GM21619 (cell line): ENCODE measurements around the gene EIF4G1.

ENCODE experiments used
- ATAC-seq: cut with Tn5 transposase; IDR thresholded peaks from one replicate; pipeline ENCODE4 v1.9.1; 2021; ENCODE audit not compliant: unreplicated experiment

The EIF4G1 gene

DNA sequence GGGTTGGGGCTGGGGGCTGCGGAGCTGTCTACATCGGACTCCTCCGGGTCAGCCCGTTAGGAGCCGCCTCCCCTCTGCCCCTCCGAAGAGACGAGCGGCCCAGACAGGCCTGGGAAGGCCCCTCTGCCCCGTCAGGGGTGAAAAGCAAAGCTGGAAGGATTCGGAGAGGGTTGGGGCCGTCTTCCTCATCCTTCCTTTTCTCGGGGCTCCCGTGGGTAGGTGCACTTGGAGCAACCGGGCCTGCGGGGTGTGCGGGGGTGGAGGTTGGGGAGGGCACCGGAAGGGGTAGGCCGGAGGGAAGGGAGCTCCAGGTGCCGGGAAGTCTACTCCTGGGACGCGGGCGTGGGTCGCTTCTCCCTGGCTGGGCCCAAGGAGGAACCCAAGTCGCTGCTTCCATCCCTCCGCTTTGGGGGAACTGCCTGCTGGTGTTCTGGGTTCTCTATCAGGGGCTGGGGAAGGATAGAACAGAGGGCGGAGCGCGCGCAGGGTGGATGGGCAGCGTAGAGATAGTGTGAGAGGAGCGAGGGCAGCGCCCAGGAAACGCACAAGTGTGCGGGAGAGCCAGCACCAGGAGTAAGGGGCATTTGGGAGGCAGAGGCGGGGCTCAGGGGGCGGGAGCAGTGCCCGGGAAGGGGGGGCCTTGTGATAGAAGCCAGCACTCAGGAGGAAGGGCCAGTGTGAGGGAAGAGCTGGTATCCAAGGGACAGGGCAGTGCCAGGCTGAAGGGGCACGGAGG, 47.7 kb downstream of the EIF4G1 start:
- ATAC-seq, result peak; percentile 4

DNA sequence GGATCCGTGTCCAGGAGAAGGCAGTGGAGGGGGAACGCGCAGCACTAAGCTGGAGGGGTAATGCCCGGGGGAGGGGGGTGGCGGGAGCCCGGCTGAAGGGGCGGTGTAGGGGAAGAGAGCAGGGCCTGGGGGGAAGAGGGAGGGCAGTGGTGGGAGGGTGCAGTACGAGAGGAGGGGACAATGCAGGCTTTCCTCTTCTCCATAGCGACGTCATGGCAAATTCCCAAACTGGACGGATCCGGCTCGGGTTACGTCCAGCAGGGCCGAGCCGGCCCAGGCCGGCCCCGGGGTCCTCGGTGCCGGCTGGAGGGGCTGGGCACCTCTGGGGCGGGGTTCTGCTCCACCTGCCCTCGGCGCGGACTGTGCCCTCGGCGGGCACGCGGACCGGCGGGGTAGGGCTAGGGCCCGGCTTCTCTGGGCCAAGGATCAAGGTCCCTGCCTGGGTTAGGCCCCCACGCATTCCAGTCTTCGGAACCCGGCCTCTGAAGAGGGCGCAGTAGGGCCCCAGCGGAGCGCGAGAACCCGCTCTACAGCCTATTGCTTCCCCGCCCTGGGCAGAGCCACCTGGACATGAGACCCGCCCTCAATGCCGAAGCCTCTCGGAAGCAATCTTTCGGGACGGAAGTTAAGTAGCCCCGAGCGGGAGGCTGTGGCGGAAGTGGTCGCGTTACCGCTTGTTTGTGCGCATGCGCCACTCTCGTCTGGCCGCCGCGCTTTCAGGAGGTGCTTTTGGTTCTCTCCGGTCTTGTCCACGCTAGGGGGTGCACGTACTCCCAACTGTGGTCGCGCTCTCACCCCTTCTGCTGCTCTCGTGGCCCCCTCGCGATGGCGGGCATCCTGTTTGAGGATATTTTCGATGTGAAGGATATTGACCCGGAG, 48.5 kb downstream of the EIF4G1 start:
- ATAC-seq, result peak; percentile 79

DNA sequence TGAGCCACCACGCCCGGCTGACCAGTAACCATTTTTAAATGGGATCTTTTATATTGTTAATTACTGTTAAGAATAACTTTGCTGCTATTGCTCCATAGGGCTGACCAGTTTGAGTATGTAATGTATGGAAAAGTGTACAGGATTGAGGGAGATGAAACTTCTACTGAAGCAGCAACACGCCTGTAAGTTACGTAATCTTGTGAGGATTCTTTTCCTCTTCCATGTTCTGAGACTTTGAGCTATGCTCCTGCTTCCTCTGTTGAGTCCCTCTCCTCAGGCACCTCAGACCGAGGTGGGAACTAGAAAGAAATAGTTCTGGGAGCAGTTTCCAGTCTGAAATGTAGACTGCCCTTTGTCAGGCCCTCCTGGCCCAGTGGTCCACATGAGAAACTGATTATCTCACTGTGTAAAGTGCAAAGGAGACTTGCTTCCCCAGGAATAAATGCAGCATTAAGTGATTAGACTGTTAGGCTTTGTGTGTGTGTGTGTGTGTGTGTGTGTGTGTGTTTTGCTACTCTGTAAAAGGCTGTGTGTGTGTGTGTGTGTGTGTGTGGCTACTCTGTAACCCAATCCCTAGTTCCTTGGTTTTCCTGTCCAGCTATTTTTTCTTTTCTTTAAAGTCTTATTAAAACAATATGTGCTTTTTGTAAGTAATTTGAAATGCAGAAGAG, 52.3 kb downstream of the EIF4G1 start:
- no peak for ATAC-seq

DNA sequence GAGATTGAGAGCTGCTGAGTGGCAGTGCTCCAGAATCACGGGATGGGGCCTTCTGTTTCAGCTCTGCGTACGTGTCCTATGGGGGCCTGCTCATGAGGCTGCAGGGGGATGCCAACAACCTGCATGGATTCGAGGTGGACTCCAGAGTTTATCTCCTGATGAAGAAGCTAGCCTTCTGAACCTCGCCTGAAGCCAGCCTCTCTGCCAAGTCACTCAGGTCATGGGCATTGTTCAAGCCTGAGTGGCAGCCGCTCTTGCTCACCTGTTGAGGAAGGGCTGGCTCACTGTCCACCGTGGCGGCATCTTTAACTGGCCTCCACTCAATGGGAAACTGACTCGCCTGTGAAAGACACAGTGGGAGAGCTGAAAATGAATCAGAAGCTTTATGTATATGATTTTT, 53.7 kb downstream of the EIF4G1 start:
- ATAC-seq, result no peak

- no peak for ATAC-seq
These were observed 54.3 kb downstream of the EIF4G1 start for GRCh38 chr3:184368586-184369183.

- peak; percentile 66 for ATAC-seq
These were observed 57.2 kb downstream of the EIF4G1 start for GRCh38 chr3:184371570-184372018.

- no peak for ATAC-seq
These were observed 58.0 kb downstream of the EIF4G1 start for GRCh38 chr3:184372296-184372821.

DNA sequence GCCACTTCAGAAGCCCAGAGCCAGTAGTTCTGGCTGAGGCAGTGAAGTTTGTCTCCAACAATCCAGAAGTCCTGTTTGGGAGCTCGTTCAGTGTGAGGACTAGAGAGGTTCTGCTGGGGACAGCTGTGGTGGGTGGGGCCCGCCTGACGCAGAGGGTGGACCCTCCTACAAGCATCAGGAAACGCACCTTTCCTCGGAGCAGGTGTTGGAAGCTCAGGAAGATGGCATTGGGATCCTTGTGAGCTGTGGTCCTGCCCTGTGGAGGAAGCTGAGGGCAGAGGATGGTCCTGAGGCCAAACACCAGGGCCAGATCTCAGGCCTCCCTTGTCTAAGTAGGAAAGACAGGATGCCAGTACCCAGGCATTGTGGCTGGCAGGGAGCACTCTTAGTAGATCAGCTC, 58.5 kb downstream of the EIF4G1 start:
- no peak for ATAC-seq

- no peak for ATAC-seq
These were observed 59.0 kb downstream of the EIF4G1 start for GRCh38 chr3:184373422-184373821.

- ATAC-seq, result no peak
These were observed 61.5 kb downstream of the EIF4G1 start for GRCh38 chr3:184375747-184376461.

DNA sequence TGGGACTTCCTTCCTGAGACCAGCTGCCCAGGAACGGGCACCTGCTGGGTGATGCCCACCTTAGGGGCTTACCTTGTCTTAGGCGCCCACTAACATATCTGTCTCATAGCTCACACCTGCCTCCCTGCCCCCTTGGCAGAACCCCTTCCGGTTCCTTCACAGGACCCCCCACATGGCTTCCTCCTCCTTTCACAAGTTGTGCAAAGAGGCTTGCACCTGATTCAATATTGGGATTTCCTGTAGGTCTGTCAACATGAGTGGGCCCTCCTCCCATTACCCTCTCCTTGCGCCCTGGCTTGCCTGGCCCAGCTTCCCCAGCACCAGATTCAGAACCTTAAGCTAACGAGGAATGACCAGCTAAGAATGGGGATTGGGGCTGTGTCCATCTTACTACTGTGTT, 63.0 kb downstream of the EIF4G1 start:
- ATAC-seq, result no peak

DNA sequence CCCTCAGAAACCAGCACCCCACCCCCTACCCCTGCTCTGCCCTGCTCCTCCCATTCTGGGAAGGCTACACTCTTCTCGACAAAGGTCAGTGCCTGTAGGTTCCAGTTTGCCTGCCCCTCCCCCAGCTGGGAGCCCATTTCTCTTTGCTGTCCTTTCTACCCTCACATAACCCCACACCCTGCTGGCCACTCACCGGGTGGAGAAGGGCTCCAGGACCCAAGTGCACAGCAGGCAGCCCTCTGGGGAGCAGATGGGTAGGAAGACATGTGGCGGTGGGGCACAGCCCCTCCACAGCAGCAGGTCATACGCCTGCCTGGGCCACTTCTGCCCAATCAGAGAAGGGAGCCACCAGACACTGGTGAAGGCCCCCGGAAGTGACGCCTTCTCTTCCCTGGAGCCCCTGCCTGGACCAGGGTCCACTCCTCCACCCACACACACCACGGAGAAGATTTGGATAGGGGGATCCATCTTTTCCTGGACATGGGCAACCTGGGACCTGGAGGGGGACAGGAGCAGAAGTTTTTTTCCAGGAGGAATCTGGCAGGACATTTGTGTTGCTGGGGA, 63.6 kb downstream of the EIF4G1 start, which contains the start of gene THPO:
TSS of gene THPO (minus strand) at position 326 of the 564 bp plus-strand sequence. CDS start 1,948 bp downstream, outside the sequence.
- no peak for ATAC-seq

- no peak for ATAC-seq
These were observed 64.4 kb downstream of the EIF4G1 start for GRCh38 chr3:184378651-184379357.

- no peak for ATAC-seq
These were observed 65.2 kb downstream of the EIF4G1 start, which contains the start of gene CHRD for GRCh38 chr3:184379358-184380184. Gene CHRD (plus strand): TSS chr3:184380054. CDS start chr3:184380319, 265 bp downstream.

DNA sequence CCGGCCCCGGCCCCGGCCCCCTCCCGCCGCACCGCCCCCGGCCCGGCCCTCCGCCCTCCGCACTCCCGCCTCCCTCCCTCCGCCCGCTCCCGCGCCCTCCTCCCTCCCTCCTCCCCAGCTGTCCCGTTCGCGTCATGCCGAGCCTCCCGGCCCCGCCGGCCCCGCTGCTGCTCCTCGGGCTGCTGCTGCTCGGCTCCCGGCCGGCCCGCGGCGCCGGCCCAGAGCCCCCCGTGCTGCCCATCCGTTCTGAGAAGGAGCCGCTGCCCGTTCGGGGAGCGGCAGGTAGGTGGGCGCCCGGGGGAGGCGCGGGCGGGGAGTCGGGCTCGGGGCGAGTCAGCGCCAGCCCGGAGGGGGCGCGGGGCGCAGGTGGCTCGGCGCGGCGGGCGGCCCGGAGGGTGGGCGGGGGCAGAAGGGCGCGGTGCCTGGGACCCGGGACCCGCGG, 65.8 kb downstream of the EIF4G1 start:
- ATAC-seq, result no peak

- ATAC-seq, result no peak
These were observed 66.3 kb downstream of the EIF4G1 start for GRCh38 chr3:184380627-184381260.
